HG03378 (cell line): Measurements from ENCODE around the gene TEX14.
"Not testable (repeated sequence)": the region's sequence is repeated elsewhere in the genome, so short reads cannot be mapped to it uniquely, and the experiment has no call there.

Source experiments
- ATAC-seq: cut with Tn5 transposase; IDR thresholded peaks from one replicate; pipeline ENCODE4 v1.9.1; 2021; ENCODE audit warnings: mild to moderate bottlenecking, moderate library complexity; ENCODE audit not compliant: unreplicated experiment

Gene TEX14

GRCh38 chr17:58605986-58606385, 85.9 kb downstream of the TEX14 start:
- no peak for ATAC-seq

DNA sequence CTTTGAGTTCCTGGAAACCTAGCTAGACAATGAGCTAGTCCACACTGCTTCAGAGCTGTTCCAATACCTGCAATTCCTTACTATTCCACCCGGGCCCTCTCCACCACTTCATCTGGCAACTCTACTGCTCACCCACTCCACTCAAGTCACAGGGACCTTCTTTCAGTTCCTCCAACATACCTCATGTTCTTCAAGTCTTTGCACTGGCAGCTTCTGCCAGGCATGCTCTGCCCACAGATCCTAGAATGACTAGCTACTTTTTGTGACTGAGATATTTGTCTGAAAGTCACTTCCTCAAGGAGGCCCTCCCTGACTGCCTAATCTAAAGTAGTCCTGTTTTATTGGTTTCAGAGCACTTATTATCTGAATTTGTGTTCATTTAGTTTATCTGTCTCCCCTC, 86.4 kb downstream of the TEX14 start:
- no peak for ATAC-seq

GRCh38 chr17:58601976-58602375, 89.9 kb downstream of the TEX14 start:
- ATAC-seq, result no peak

DNA sequence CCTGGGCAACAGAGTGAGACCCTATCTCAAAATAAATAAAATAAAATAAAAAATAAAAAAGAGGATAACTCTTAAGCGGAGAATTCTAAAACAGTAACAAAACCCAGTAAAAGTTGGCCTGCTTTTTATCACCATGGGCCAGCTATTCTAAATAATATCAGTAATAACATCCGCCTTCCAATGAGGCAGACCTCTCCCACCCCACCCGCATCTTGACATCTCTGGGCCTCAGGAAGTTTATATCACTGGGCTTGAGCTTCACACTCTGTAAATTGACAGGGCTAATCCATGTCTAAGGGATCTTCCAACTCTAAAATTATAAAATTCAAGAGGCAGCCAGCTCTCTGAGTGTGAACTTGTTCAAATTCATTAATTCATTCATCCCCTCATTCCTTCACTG, 94.5 kb downstream of the TEX14 start:
- no peak for ATAC-seq

DNA sequence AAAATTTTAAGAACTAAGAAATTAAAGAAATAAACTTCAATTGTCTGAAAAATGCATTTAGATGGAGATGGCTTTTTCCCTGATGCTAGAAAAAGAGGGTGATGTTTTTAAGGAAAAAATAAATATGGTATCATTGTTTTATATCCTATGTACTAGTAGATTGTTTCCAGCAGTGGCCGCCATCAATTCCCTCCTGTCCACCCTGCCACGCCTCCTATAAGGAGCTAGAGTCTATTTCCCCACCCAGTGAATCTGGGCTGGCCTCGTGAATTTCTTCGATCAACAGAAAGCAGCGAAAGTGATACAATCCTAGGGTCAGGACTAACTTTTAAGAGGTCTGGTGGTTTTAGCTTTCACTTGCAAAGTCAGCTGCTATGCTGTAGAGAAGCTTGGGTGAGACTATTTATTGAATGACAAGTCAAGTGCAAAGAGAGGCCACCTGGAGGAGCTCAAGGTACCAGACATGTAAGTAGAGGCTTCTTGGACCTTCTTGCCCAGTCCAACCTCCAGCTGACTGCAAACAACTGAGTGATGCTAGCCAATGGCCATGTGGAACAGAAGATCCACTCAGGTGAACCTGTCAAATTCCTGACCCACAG, 96.6 kb downstream of the TEX14 start:
- ATAC-seq, result no peak

DNA sequence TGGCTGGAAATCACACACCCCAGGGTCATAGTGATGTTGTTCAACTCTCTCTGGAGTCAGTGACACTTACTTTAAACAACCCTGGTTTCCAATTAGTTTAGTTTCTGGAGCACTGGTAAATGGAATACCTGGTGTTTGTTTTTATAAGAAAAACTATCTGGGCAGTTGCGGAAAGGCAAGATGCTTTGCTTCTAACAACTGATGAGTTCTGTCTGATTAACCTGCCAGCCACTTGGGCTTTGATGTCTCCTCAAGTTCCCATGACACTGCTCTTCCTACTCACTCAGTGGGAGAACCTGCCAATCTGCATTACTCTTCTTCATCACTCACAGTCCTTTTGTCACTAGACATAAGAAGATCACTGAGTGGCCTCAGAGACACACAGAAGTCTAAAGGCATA, 98.7 kb downstream of the TEX14 start:
- ATAC-seq, result no peak

DNA sequence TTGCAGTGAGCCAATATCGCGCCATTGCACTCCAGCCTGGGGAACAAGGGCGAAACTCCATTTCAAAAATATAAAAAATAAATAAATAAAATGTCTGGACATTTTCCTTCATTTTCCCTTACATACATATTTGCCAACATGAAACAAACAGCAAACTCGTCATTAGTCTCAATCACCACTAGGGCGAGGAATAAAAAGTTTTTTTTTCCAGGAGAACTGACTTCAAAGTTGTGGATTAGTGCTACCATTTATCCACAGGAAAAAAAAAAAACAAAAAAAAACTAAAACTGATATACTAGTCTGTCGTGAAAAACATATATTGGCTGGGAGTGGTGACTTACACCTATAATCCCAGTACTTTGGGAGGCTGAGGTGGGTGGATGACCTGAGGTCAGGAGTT, 100.4 kb downstream of the TEX14 start:
- no peak for ATAC-seq

- no peak for ATAC-seq
Measured at GRCh38 chr17:58590377-58590776, 101.5 kb downstream of the TEX14 start.

DNA sequence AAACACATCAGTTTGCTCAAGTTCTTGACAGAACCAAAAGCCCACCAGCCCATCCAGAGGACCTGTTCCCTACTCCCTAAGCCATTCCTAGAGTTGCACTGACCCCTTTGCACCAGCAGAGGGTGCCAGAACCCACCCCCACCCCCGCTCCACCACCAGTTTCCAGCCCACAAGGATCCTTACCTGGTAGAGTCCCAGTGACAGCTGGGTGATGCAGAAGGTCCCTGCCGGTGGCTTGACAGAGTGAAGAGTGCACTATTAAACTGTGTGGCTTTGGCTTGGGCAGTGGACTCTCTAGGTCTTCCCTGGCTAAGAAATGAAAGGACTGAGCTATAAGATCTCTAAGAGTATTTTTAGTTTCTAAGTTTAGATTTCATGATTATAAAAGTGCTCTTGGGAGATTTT, 104.1 kb downstream of the TEX14 start:
- ATAC-seq, result no peak

- no peak for ATAC-seq
Measured at GRCh38 chr17:58586009-58586644, 105.7 kb downstream of the TEX14 start.

DNA sequence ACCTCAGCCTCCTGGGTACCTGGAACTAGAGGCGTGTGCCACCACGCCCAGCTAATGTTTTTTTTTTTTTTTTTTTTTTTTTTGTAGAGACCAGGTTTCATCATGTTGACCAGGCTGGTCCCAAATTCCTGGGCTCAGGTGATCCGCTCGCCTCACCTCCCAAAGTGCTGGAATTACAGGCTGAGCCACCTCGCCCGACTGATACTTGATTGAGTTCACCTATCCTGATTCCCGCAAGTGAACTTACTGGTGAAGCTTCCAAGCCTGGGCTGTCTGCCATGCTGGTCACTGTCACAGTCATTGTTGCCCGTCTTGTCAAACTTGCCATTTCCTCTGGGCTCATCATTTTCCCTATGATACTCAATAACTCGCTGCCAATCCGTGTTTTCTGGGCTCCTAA, 106.3 kb downstream of the TEX14 start:
- no peak for ATAC-seq

- ATAC-seq, result no peak
Measured at GRCh38 chr17:58583486-58583885, 108.4 kb downstream of the TEX14 start.

GRCh38 chr17:58582718-58583117, 109.1 kb downstream of the TEX14 start:
- not testable (repeated sequence) for ATAC-seq

DNA sequence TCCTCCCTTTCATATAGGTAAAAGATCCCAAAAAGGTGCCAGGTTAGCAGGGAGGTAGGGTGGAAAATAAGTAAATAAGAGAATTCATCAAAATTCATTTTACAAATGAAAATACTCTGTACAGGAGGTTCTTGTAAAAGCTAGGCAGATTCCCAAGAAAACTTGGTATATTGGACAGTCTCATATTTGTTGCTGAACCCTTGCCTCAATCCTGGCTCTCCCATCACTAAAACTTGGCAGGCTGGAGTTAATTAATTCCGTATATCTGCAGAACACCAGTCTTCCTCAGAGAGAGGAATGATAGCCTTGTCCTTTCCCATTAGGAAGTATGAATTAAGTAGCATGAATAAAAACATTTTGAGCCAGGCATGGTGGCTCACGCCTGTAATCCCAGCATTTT, 111.2 kb downstream of the TEX14 start:
- no peak for ATAC-seq

GRCh38 chr17:58577696-58578095, 114.1 kb downstream of the TEX14 start:
- ATAC-seq, result no peak

GRCh38 chr17:58576679-58577367, 115.0 kb downstream of the TEX14 start:
- no peak for ATAC-seq

DNA sequence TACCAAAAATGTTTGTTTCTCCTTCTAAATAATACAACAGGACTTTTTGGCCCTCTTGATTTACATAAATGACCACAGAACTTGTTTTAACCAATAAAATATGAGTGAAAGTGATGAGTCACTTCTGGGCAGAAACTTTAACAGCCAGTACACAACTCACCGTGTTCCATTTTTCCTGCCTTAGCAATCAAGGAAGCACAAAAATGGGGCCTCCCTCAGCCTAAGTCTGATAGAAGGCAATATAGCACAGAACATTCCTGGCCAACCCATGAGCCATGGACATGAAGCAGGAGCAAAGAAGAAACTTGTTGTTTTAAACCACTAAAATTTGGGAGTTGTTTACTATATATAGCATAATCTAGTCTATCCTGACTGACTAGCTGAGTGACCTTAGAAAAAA, 116.3 kb downstream of the TEX14 start:
- ATAC-seq, result no peak

DNA sequence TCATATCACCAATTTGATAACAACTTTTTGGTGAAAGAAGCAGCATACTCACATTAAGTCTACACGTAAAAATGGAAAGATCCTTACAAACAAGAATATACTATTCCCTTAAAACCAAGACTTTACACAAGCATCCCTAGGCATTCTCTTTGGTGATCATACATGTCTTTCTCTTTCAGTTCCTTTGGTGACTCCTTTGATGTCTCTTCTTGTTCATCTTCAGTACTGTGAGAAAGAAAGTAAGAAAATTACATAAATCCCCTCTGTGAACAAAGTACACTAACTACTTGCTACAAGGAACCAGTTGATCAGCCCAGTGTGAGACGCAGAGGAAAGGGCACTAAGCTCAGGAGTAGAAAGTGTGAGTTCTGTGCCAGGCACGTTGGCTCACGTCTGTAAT, 117.8 kb downstream of the TEX14 start:
- ATAC-seq, result no peak

- ATAC-seq, result no peak
Measured at GRCh38 chr17:58572846-58573245, 119.0 kb downstream of the TEX14 start.

DNA sequence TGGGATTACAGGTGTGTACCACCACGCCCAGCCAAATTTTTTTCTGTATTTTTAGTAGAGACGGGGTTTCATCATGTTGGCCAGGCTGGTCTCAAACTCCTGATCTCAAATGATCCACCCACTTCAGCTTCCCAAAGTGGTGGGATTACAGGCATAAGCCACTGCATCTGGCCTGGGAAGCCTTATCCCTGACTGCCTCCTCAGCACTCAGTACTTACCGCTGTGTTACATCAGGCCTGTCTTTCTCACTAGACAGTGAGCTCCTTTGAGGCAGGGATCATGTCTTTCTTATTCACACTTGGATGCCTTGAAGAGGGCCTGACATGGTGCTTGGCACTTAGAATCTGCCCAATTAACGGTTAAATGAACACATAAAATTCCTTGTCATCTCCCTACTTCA, 121.1 kb downstream of the TEX14 start:
- no peak for ATAC-seq

GRCh38 chr17:58569196-58569595, 122.6 kb downstream of the TEX14 start:
- no peak for ATAC-seq

DNA sequence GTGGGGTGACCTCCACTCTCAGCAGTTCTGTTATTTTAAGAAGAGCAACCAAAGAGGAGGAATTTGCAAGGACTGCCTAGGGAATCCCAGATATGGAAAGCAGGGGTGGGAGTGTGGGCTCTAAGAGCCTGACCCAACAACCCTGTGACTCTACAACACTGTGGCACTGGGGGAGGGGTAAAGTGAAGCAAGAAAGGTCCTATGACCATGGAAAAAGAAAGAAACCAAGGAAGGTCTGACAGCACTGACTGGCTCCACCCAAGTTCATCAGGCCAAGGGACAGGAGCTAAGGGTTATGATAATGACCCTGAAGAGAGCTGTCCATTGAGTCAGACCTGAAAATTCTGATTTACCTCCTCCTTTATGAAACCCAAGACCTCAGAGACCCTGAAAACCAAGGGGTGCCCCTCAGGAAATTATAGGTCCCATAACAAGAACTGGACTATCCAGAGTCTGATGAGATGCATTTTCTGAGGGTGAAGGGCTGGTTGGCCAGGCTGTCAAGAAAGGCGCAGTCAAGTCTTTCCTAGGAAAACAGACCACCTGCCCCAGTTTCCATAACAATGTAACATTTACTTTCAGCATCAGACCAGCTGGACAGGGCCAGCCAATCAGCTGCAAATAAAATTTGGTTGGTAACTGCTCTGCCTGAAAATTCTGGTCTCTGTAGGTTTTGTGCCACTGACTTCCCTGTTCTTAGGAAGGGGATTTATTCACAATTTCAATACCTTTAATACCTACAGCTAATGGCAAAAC, 123.6 kb downstream of the TEX14 start:
- no peak for ATAC-seq
